Skeletal muscle cell (primary cell): ENCODE data around the gene CDKN1A.
"Not testable (repeated sequence)": the region's sequence is repeated elsewhere in the genome, so short reads cannot be mapped to it uniquely, and the experiment has no call there.

Source experiments
- DNase-seq: peaks from one replicate; pipeline ENCODE4 v3.0.0-alpha.2; 2010; ENCODE audit warnings: low read depth
- H3K4me3 ChIP-seq: 2 replicates; pipeline ENCODE4 v1.5.1; 2011; ENCODE audit warnings: low read depth, mild to moderate bottlenecking, control low read depth, low read length, moderate library complexity

Gene CDKN1A

DNA sequence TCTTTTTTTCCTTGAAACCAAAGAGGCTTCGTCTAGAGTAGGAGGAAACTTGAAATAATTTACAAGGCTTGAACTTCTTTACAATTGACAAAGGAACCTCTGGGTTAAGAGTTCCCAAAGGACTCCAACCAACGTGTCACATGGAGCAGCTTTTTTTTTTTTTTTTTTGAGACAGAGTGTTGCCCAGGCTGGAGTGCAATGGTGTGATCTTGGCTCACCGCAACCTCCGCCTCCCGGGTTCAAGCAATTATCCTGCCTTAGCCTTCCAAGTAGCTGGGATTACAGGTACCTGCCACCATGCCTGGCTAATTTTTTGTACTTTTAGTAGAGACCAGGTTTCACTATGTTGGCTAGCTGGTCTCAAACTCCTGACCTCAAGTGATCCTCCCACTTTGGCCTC is 24.0 kb upstream of the CDKN1A start:
- not testable (repeated sequence) for H3K4me3 ChIP-seq, DNase-seq

DNA sequence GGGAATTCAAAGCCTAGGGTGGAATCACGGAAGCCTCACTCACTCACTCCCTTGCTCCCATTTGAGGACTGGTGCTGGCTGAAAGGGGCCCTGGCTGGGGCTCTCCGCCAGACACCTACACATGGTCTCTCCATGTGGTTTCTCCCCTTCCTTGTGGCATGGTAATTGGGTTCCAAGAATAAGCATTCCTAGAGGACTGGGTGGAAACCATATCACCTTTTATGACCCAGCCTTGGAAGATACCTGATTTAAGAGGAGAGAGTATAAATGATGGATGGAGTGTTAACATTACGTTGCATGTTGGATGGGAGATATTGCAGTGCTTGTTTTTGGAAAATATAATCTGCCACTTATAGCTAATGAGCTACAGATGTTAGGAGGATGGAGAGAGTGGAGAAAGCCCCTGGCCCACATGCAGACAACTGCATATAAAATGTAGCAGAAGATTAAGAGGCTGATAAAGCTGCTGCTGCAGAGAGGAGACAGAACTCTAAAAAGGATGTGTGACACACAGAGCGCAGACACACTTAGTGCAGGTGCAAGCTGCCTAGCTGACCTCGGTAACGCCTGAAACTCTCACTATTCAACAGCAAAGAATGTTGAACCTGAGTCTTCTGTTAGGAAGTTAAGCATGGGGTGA is 23.3 kb upstream of the CDKN1A start:
- no peak for DNase-seq
- no peak overlapping the region for H3K4me3 ChIP-seq

DNA sequence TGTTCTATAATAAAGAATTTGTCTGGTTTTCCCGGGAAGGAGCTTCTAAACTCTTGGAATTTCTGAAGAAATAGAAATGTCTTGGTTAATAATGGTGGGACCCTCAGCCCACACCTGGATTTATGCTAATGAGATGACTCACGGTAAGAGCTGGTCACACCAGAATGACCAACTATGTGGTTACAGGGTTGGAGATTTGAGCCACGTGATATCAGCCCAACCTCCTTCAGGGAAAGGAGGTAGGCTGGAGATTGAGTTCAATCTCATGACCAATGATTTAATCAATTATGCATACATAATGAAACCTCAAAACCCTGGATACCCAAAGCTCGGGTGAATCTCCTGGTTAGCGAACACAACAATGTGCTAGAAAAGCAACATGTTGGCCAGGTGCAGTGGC is 22.1 kb upstream of the CDKN1A start:
- DNase-seq, result no peak
- no peak overlapping the region for H3K4me3 ChIP-seq

DNA sequence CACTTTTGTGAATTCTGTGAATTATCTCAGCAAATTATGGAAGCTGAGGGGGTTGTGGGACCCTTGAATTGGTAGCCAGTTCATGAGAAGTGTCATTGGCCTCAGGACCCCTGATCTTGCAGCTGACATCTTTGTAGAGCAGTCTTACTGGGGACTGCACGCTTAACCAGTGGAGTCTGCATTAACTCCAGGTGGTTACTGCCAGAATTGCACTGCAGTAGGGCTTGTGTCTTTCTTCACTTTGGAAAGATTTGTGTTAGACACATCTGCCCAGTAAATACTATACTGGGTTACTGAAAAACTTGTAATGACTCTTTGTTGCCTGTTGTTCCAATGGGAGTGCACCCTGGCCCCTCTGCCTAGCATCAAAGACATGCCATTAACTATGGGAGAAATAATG is 21.2 kb upstream of the CDKN1A start:
- no peak for DNase-seq
- no peak overlapping the region for H3K4me3 ChIP-seq

DNA sequence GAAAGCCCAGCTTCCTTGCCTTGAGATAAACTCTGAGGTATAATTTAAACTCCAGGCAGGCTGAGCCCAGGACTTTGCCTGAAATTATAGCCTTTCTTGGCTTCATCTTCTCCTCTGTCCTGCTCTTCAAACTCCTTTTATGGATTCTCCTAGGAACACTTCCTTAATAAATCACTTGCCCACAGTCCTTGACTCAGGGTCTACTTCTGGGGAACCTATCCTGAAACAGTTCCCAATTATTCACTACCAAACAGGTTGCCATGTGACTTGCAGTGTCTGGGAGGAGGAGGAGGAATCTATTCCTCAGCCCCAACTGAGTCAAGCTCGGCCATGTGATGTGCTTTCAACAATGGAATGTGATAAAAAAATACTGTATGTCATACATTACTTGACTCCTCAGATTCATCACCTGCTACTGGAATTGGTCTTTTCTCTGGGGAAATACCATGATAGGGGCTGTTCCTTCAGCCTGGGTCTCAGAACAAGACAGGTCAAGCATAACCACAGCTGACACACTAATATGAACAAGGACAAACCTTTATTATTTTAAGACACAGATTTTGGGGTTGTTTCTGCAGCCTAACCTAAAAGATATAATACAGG is 20.5 kb upstream of the CDKN1A start:
- DNase-seq, result peak; percentile 51
- H3K4me3 ChIP-seq, result no peak overlapping the region

DNA sequence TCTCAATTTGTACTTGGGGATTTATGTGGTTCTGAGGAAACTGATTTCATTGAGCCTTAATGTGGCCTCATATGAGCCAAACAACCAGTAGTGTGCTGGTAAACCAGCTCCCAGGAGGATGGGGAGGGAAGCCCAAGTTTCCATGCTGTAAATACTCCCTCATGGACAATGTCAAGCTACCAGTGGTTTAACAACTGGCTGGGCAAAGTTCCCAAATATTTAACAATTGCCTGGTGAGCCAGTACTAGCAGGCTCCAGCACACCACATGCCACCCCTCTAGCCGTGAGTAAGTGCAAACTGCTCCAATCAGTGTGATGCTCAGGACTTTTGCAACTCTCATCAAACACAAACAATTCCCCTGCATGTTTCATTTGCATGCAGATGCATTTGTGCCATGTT is 19.2 kb upstream of the CDKN1A start:
- peak; percentile 97 for DNase-seq
- no peak overlapping the region for H3K4me3 ChIP-seq

DNA sequence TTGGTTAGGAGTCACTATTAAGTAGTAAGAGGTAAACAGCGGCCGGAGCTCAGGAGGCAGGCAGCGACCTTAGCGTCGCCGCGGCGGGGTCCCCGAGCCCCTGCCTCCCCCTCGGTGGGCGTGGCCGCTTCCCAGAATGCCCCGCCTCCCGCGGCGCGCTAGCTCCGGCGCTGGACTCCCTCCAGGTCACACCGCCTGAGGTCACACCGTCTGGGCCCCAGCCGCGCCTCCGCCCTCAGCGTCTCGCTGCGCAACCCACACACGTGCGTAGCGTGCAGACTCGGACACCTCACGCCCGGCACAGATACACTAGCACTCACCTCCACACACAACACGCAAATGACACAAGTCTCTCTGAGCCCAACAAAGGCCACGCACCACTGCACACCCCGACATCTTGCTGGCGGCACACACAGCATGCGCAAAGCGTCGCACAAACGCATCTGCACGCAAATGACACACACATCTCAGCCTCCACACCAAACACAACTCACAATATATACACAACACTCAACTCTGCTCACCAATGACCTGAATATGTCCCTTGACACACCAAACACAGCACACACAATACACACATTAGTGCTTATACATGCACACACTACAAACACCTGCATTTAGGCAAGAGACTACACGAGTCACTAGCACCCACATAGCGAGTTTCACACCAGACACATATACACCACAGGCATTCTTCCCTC is 17.6 kb upstream of the CDKN1A start:
- H3K4me3 ChIP-seq, result no peak overlapping the region
- no peak for DNase-seq

DNA sequence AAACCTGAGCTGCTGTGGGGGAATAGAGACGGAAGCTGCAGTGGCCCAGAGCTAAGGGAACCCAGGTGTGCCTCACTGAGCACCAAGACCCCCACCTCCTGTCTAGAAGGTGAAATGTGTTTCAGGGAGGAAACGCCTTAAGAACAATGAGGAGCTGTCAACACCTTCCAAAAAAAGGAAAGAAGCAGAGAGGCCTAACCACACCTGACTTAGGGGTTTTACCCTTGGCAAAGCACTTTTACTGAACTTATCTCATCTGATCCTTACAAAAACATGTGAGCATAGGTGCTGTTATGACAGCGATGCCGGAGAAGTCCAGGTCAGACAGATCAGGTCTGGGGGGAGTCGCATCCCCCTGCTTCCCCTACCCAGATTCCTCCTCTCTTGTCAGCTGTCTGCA is 16.1 kb upstream of the CDKN1A start:
- no peak for DNase-seq
- no peak overlapping the region for H3K4me3 ChIP-seq

DNA sequence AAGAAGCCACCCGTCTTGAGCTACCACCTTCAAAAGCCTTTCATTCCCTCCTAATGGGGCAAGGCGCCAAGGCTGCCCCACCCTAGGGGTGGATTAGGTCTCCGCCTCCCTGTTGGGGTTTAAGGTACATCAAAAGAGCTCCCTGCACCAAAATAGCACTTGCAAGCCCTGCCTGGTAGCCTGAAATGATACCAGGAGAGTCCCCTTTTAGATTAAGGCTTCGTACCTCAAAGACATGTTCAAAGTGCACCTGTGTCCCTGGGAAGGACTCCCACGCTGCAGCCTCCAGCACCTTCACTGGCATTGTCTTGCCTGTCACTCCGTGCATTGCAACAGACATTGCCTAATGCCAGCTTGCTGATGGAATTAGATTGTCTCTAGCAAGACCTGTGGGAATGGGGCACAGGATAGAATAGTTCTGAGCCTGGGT is 15.7 kb upstream of the CDKN1A start:
- DNase-seq, result no peak
- no peak overlapping the region for H3K4me3 ChIP-seq

DNA sequence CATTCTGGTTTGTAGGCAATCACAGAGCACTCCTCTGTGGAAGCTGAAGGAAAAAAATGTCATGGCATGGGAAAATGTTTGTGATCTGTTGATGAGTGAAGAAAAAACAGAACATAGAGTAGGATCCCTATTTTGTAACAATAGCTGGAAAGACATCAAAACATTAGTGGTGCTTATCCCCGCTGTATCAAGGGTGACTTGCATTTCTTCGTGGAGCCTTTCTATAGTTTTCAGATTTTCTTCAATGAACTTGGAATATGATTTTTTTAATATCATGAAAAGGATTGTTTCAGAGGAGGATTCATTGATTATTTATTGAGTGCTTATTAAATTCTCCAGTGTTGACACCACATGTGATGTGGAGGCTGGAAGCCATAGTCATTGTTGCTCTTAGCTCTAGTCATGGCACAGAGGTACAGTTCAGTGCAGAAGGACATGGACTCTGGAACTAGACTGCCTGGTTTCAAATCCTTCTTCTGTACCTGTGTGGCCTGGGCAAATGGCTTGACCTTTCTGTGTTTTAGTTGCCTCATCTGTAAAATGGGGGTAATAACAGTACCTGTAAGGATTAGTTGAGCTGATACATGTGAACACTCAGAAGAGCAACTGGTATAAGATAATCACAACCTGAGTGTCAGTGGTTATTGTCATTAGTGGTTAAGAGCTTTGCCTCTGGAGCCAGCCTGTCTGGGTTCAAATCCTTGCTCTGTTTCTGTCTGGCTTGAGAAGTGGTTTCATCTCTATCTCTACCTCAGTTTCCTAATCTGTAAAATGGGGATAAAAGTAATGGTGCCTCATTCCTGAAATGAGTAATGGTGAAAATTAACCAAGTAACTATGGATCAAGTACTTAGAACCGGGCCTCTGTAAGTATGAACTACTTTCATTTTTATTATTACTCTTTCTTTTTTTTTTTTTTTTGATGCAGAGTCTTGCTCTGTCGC is 14.7 kb upstream of the CDKN1A start:
- no peak overlapping the region for H3K4me3 ChIP-seq
- DNase-seq, result no peak

DNA sequence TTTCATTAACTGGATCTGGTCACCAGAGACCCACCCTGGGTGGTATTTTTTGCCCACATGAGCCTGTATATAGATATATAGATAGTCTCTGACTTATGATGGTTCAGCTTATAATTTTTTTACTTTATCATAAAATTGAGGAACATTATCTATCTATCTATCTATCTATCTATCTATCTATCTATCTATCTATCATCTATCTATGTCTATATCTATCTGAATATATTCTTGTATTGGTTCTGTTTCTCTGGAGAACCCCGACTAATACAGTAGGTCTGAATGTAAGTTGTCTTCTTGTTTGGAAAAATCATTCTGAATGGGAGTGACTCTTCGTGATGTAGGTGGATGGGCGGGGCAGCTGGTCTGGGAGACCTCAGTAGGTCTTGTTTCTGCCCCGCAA is 13.3 kb upstream of the CDKN1A start:
- no peak overlapping the region for H3K4me3 ChIP-seq
- DNase-seq, result no peak

DNA sequence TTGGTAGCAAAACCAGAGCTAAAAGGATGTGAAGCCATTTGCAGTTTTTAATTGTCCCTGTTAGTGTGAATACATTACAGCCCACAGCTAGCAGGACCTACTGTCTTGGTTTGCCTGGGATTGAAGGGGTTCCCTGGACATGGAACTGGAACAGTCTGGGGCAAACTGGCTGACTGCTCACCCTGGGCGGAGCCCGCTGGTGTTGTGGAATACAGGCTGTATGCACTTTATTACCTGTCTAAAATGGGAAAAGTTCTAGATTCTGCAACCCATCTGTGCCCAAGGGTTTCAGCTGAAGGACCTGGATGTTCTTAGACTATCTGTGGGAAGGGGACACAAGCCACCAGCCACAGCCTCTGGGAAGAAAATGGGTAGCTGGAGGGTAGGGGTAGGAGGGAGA is 12.2 kb upstream of the CDKN1A start:
- DNase-seq, result no peak

DNA sequence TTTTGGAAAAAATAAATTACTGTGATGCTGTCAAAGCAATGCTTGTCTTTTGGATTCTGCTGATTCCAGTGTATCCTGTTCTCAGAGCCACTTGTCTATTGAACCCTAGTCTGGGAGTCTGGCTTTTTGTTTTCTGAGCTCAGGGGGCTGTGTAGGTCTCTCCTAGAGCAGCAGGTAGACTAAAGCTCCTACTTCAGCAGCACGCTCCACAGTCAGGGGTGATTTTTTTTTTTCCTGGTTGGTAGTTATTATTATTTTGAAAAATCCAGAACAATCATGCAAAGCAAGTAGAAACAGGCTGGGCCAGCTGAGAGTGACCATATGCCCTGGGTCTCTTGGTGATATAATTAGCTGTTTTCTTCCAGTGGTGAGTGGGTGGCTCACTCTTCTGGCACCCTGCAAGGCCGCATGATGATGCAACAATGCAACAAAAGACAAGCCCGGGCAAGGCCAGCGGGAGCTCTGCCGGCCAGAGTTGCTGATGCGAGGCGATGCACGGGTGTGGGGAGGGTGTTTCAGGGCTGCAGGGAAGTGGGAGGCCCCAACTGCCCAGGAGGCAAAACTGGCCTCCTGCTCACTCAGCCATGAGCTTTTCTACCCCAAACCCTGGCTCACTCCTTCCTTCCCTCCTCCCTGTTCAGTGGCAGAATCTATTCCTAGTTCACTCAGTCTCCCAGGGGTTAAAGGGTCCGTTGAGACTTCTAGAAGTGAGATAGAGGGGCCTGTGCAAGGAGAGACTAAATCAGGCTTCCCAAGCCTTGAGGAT is 11.5 kb upstream of the CDKN1A start:
- peak; percentile 94 for DNase-seq
- no peak overlapping the region for H3K4me3 ChIP-seq

More for the DNA sequence above, 12.2 kb upstream of the CDKN1A start:
- no peak overlapping the region for H3K4me3 ChIP-seq

DNA sequence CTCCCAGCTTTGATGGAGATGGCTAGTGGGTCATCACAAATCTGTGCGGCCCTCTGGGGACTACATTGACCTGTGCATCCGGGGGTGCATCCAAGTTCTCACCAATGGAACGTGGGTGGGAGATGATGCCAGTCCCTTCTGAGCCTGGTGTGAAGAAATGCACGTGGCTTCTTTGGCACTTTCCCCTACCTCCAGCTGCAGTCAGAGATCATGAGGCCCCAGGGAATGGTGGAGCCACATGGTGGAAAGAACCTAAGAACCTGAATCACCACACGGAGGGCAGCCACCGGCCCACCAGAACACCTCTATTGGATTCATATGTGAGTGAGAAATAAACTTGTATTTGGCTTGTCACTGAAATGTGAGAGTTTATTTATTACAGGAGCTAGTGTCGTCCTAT is 9.9 kb upstream of the CDKN1A start:
- H3K4me3 ChIP-seq, result no peak overlapping the region
- DNase-seq, result no peak

DNA sequence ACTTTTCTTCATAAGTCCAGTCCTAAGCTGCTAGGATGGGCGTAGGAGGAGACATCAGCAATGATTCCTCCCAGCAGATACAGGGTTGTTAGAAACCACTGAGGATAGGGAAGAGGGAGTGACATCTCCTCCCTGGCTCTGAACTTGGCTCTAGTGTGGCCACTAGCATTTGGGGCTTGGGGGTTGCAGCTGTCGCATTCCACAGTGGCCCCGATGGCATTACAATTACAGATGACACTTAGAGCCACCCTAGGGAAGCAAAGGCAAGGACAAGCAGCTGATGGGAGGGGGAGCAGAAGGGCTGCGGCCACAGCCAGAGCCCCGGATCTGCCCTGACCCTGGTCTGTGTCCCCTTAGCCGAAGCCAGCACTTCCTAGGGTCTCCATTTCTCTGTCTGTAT is 9.5 kb upstream of the CDKN1A start:
- no peak overlapping the region for H3K4me3 ChIP-seq
- no peak for DNase-seq

DNA sequence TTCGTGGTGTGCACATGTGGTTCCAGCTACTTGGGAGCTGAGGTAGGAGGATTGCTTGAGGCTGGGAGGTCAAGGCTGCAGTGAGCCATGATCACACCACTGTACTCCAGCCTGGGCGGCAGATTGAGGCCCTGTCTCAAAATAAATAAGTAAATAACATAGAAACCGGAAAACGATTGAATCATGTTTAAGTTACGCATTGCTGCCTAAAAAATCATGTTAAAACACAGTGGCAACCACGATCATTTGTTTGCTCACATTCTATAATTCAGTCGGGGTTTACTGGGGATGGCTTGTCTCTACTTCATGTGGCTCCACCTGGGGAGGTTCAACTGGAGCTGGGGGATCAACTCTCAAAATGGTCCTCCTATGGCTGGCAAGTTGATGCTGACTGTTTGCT is 8.2 kb upstream of the CDKN1A start:
- H3K4me3 ChIP-seq, result no peak overlapping the region

DNA sequence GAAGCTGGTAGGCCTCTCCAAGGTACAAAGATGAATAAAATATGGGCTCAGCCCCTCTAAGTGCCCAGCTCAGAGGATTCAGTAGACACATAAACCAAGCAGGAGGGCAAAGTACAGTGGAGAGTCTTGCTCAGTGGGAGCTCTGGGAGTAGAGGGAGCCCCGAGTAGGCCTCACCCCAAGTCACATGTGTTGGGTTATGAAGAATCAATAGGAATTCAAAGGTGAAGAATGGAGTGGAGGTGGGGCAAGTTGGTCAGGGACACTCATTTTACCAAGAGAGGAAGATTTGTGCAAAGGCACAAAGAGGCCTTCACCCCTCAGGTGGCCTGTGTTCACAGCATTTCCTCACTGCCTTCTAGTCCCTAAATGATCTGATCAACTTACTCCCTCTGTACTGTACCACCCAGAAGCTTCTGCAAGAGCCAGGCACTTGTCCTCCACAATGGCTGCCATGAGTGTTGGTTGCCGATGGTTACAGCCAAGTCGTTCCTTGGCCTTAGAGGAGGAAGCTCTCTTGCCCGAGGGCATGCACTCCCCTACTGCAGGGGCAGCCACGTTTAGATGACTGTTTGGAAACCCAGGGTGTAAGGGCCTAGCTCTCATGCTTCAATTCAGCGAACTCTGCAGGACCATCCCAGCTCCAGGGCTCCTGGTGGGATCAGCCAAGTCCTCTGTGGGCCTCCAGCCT is 6.7 kb upstream of the CDKN1A start:
- no peak overlapping the region for H3K4me3 ChIP-seq
- no peak for DNase-seq

More for the DNA sequence above, 8.2 kb upstream of the CDKN1A start:
- DNase-seq, result no peak

DNA sequence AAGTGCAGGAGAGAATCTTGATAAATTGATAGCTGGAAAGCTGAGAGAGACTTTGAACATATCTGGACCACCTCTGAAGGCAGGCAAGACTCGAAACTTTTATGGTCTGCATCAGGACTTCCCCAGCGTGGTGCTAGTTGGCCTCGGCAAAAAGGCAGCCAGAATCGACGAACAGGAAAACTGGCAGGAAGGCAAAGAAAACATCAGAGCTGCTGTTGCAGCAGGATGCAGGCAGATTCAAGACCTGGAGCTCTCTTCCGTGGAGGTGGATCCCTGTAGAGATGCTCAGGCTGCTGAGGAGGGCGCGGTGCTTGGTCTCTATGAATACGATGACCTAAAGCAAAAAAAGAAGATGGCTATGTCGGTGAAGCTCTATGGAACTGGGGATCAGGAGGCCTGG is 4.6 kb upstream of the CDKN1A start:
- no peak overlapping the region for H3K4me3 ChIP-seq
- no peak for DNase-seq

DNA sequence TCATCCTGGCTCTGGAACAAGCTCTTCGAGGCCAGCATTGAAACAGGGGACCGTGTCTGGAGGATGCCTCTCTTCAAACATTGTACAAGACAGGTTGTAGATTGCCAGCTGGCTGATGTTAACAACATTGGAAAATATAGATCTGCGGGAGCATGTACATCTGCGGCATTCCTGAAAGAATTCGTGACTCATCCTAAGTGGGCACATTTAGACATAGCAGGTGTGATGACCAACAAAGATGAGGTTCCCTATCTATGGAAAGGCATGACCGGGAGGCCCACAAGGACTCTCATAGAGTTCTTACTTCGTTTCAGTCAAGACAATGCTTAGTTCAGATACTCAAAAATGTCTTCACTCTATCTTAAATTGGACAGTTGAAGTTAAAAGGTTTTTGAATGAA is 3.6 kb upstream of the CDKN1A start:
- DNase-seq, result no peak
- no peak overlapping the region for H3K4me3 ChIP-seq
